Sciatic nerve (tissue), 2 donors: ENCODE measurements around the gene CFAP20. TPM values are rescaled to one million over a fixed set of nuclear protein-coding genes. Genes with fewer than 3 reads are reported as not detected.

Source experiments
- ATAC-seq: fragments of 200-7000 bp; cut with Tn5 transposase; one replicate; pipeline ENCODE4 v1.9.1; 2020; ENCODE audit warnings: mild to moderate bottlenecking, moderate library complexity
- DNase-seq: peaks from one replicate; pipeline ENCODE4 v3.0.0-alpha.2; 2020; ENCODE audit warnings: low spot score
- intact Hi-C: fragments of 100-400 bp; cut with DNase I; formaldehyde crosslinking; loops from one replicate; pipeline ENCODE4 v1.14.2; 2022
- total RNA-seq: library from RNA; stranded (reverse); fragmentation: NEBNext Ultra II Directional; extraction: Animal tissue kit (Norgen Biotek cat#: 25700); gene quantifications from one replicate; pipeline ENCODE4 v1.2.1, GENCODE V29; 2021
- donor health status: DM: no; HTN: no; CAD: no.
- donor health status: DM: no; HTN: no; CAD: no.

The CFAP20 gene
- total RNA-seq, 1 donor from 2014 or later, result 27.2 TPM

- DNase-seq (no peak), ATAC-seq (no peak)
- intact Hi-C loops, result loop anchor here (5.0 kb wide), 1 partner anchor 104 kb away; no protein-coding TSS in a partner anchor
These were observed 2.7 kb downstream of the CFAP20 start for GRCh38 chr16:58126451-58126961.

- intact Hi-C loops, result loop anchor here (5.0 kb wide), 1 partner anchor 104 kb away; no protein-coding TSS in a partner anchor
- ATAC-seq (no peak), DNase-seq (no peak)
These were observed 3.3 kb downstream of the CFAP20 start for GRCh38 chr16:58125781-58126335.

DNA sequence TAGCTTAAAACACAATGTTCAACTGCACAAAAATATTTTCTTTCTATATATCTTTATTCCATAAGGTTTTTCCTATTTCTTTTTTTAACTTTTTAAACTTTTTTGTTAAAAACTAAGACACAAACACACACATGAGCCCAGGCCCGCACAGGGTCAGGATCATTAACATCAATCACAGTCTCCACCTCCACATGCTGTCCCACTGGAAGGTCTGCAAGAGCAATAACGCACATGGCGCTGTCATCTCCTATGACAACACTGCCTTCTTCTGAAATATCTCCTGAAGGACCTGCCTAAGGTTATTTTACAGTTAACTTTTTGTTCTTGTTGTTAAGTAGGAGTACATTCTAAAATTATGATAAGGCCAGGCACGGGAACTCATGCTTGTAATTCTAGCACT, 4.1 kb downstream of the CFAP20 start:
- no peak for ATAC-seq
- intact Hi-C loops, result loop anchor here (5.0 kb wide), 1 partner anchor 103 kb away; no protein-coding TSS in a partner anchor
- DNase-seq, result no peak

DNA sequence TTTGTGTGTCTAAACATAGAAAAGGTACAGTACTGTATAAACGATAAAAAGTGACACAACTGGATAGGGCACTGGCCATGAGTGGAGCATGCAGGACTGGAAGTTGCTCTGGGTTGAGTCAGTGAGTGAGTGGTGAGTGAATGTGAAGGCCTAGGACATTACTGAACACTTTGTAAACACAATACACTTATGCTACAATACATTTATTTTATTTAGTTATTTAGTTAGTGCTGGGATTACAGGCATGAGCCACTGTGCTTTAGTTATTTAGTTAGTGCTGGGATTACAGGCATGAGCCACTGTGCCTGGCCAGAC, 4.6 kb downstream of the CFAP20 start:
- no peak for ATAC-seq

GRCh38 chr16:58123896-58124600, 5.1 kb downstream of the CFAP20 start:
- no peak for DNase-seq
- intact Hi-C loops, result no loop called here

More for the DNA sequence above, 4.6 kb downstream of the CFAP20 start:
- intact Hi-C loops, result no loop called here
- no peak for DNase-seq

GRCh38 chr16:58121132-58121531, 8.0 kb downstream of the CFAP20 start:
- DNase-seq (no peak), ATAC-seq (no peak)
- intact Hi-C loops, result no loop called here

More at GRCh38 chr16:58123896-58124600, 5.1 kb downstream of the CFAP20 start:
- no peak for ATAC-seq

- peak; percentile 18 for ATAC-seq
- DNase-seq, result no peak
- intact Hi-C loops, result no loop called here
These were observed 8.9 kb downstream of the CFAP20 start for GRCh38 chr16:58120234-58120633.

DNA sequence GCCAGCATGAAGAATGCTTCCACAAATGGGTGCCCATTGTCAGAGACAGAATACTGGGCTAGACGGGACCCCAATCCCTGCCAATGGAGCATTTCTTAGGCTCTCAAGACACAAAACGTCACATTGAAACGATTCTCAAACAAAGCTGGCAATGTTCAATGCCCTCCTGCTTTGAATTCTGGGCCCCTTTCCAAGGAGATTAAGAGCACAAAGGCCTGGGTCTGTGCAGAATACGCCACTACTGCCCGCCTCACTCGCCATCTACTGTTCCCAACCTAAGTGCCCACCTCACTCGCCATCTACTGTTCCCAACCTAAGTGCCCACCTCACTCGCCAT, 9.7 kb downstream of the CFAP20 start:
- intact Hi-C loops, result no loop called here
- DNase-seq, result no peak
- peak; percentile 48 for ATAC-seq

GRCh38 chr16:58118801-58119508, 10.2 kb downstream of the CFAP20 start:
- ATAC-seq, result peak; percentile 41
- intact Hi-C loops, result no loop called here
- DNase-seq, result no peak

- ATAC-seq (no peak), DNase-seq (no peak)
- intact Hi-C loops, result no loop called here
These were observed 12.7 kb downstream of the CFAP20 start for GRCh38 chr16:58116529-58116928.

DNA sequence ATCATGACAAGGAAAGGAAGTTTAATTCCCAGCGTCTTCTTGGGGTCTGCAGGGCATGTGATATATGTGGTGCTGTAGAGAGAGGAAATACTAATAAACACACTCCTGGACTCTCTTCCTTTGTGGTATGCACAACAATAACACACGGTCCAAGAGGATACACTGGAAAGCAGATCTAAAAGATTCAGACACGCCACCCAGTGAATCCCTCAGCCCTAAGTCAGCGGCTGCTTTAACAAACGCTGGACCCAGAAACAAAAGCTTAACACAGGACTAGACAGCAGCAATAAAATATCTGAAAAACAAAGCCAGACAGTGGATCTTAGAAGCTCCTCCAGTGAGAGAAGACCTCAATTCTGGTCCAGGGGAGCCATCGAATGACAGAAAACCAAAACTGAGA, 13.1 kb downstream of the CFAP20 start:
- ATAC-seq, result no peak
- no peak for DNase-seq
- intact Hi-C loops, result no loop called here

- intact Hi-C loops, result no loop called here
- DNase-seq (no peak), ATAC-seq (no peak)
These were observed 14.1 kb downstream of the CFAP20 start for GRCh38 chr16:58114827-58115825.

DNA sequence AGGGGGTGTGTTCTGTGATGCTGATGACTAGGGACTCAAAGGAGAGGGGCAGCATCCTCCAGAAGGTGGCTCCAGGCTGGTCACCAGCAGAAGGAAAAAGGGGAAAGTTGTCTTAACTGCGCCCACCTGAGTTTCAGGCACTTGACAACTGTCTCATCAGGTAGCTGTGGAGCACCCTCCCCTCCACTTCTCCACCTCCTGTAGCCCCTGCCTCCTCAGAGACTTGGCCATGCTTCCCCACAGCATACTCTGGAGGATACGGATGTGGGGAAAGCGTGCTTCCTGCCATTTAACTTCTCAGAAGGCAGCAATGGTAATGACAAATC, 17.9 kb downstream of the CFAP20 start:
- intact Hi-C loops, result no loop called here
- DNase-seq (no peak), ATAC-seq (no peak)

- intact Hi-C loops, result no loop called here
- ATAC-seq (no peak), DNase-seq (no peak)
These were observed 18.4 kb downstream of the CFAP20 start for GRCh38 chr16:58110571-58111301.

DNA sequence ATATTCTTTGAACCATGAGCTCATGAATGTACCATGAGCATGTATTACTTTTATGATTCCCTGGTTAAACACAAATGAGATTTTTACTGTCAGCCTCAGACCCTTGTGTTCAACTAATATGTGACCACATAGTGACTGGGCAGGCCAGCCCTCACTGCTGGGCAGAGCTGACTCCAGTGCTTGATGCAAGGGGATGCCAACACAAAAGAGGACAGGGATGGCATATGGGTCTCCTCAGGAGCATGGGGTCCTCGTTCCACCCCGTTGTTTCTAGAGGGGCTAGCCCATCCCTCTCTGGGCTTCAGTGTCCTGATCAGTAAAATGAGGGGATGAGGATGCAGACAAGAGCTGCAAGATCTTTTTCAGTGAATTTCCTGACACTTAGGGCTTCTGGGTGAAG, 19.3 kb downstream of the CFAP20 start:
- no peak for DNase-seq
- ATAC-seq, result no peak
- intact Hi-C loops, result no loop called here

- ATAC-seq, result no peak
- no peak for DNase-seq
These were observed 19.9 kb downstream of the CFAP20 start for GRCh38 chr16:58109330-58109729.

GRCh38 chr16:58107709-58108108, 21.5 kb downstream of the CFAP20 start:
- ATAC-seq (no peak), DNase-seq (no peak)
- intact Hi-C loops, result no loop called here

More at GRCh38 chr16:58109330-58109729, 19.9 kb downstream of the CFAP20 start:
- intact Hi-C loops, result no loop called here

DNA sequence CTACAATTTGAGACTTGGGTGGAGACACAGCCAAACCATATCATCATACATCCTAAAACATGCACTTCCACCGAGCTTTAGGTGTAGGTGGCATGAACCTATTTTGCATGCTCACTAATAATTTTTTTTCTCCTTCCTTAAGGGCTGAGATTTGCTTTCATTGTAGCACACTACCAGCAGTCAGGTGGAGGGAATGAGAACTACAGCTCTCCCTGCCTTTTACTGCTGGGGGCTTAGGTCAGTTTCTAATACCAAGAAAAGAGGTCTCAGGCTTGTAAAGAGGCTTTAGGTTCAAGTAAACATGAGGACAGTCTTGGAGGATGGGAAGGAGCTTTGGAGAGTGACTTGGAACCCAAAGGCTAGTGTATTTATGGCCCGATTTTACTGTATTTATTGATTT, 22.0 kb downstream of the CFAP20 start:
- ATAC-seq (no peak), DNase-seq (no peak)
- intact Hi-C loops, result no loop called here

DNA sequence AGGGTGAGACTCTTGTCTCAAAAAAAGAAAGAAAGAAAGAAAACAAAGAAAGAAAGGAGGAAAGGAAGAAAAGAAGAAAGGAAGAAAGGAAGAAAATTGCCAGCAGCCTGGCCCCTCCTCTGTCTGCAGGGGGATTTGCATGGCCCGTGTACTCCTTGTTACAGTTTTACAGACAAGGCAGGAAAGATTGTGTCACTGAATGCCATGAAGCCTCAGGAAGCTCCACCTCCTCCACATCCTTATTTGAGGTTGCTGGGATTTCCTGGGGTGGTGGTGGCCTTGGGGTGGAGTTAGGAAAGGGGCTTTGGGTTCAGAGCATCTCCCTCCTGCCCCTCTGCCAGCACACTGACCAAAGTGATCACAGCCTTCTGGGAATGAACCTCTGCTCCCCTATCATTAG, 23.6 kb downstream of the CFAP20 start:
- DNase-seq, result no peak
- intact Hi-C loops, result no loop called here
- no peak for ATAC-seq
